B cell (primary cell): ENCODE results near the gene SASH1. TPM values are rescaled to one million over a fixed set of nuclear protein-coding genes. Genes with fewer than 3 reads are reported as not detected.
"Not testable (repeated sequence)": the region's sequence is repeated elsewhere in the genome, so short reads cannot be mapped to it uniquely, and the experiment has no call there.

Source experiments
- ATAC-seq: fragments of 200-7000 bp; cut with Tn5 transposase; one replicate; pipeline ENCODE4 v1.10.0; 2021; ENCODE audit warnings: low read depth, mild to moderate bottlenecking, moderate number of reproducible peaks, moderate library complexity
- CTCF ChIA-PET: fragments of 350-600 bp; sonication (Branson Sonifier 250); formaldehyde crosslinking; loops from one replicate; lab custom pipeline; 2021; ENCODE audit warnings: antibody characterized with exemption, inconsistent platforms; lab: Charles Lee
- POLR2A ChIA-PET: fragments of 350-600 bp; sonication (Branson Sonifier 250); formaldehyde crosslinking; loops from one replicate; lab custom pipeline; 2021; ENCODE audit warnings: antibody characterized with exemption; lab: Charles Lee
- DNase-seq: peaks from one replicate; pipeline ENCODE4 v3.0.0; 2013
- H2AFZ ChIP-seq: 2 replicates; pipeline ENCODE4 v1.6.1; 2012; ENCODE audit warnings: mild to moderate bottlenecking, low read depth, low read length; ENCODE audit not compliant: insufficient read depth, poor library complexity, severe bottlenecking
- H3K27ac ChIP-seq, 2 donors: 1 replicate in 1 of 2; 2 replicates in 1 of 2; pipeline ENCODE4 v1.5.1; 2012 to 2013; ENCODE audit warnings: low read length in 2 of 2, mild to moderate bottlenecking in 2 of 2, moderate library complexity in 1 of 2
- H3K27me3 ChIP-seq, 4 experiments: fragments of 200-600 bp in 1 of 4; sonication (generic) in 1 of 4; replicated peaks in 1 of 4; 1 replicate in 2 of 4; 2 replicates in 2 of 4; pipeline versions ENCODE4 v1.6.1 to v1.7.0; 2013 to 2016; ENCODE audit warnings: low read length in 3 of 4, mild to moderate bottlenecking in 2 of 4, mixed read lengths in 1 of 4, moderate library complexity in 1 of 4; ENCODE audit not compliant: insufficient read depth in 4 of 4, control insufficient read depth in 3 of 4; ENCODE audit errors: control extremely low read depth in 1 of 4
- H3K36me3 ChIP-seq, 2 experiments: replicated peaks in 1 of 2; 1 replicate in 1 of 2; 2 replicates in 1 of 2; pipeline versions ENCODE4 v1.6.1 to v1.7.1; 2013; ENCODE audit warnings: low read length in 1 of 2; ENCODE audit not compliant: insufficient read depth in 2 of 2, control insufficient read depth in 1 of 2; ENCODE audit errors: control extremely low read depth in 1 of 2, extremely low read depth in 1 of 2
- H3K4me1 ChIP-seq, 2 donors: fragments of 200-600 bp in 1 of 2; sonication (generic) in 1 of 2; 1 replicate in 1 of 2; 2 replicates in 1 of 2; pipeline versions ENCODE4 v1.5.1 to v1.6.1; 2013 to 2017; ENCODE audit warnings: low read length in 2 of 2; ENCODE audit not compliant: control insufficient read depth in 2 of 2, insufficient read depth in 2 of 2
- H3K4me2 ChIP-seq: replicated peaks from 2 replicates; pipeline ENCODE3; 2012; ENCODE audit warnings: mild to moderate bottlenecking, low read depth, low read length; ENCODE audit not compliant: poor library complexity, severe bottlenecking
- H3K4me3 ChIP-seq, 5 experiments: fragments of 200-600 bp in 1 of 5; sonication (generic) in 1 of 5; 1 replicate in 3 of 5; 2 replicates in 2 of 5; pipeline versions ENCODE4 v1.5.1 to v1.7.0; 2011 to 2016; ENCODE audit warnings: low read length in 4 of 5, mild to moderate bottlenecking in 4 of 5, low read depth in 2 of 5, control low read depth in 1 of 5, moderate library complexity in 1 of 5; ENCODE audit not compliant: insufficient read depth in 1 of 5; ENCODE audit errors: control extremely low read depth in 1 of 5, extremely low read depth in 1 of 5
- H3K79me2 ChIP-seq: fragments of 200-600 bp; sonication (generic); one replicate; pipeline ENCODE4 v1.6.0; 2016; ENCODE audit warnings: low read length; ENCODE audit not compliant: control insufficient read depth, insufficient read depth
- H3K9ac ChIP-seq: fragments of 200-600 bp; sonication (generic); 2 replicates; pipeline ENCODE4 v1.6.1; 2017; ENCODE audit warnings: mild to moderate bottlenecking, low read length, moderate library complexity
- H3K9me3 ChIP-seq, 3 donors: one replicate each; pipeline versions ENCODE4 v1.6.1 to v1.7.1; 2013; ENCODE audit warnings: low read length in 2 of 3; ENCODE audit not compliant: control insufficient read depth in 2 of 3, insufficient read depth in 1 of 3; ENCODE audit errors: control extremely low read depth in 1 of 3
- H4K20me1 ChIP-seq: 2 replicates; pipeline ENCODE4 v1.6.0; 2012; ENCODE audit warnings: mild to moderate bottlenecking, low read length; ENCODE audit not compliant: insufficient read depth, control insufficient read depth, poor library complexity, severe bottlenecking
- H3K27ac Mint-ChIP-seq: one replicate; pipeline ENCODE4 v1.8.0; 2021; ENCODE audit warnings: mixed read lengths
- H3K27me3 Mint-ChIP-seq: one replicate; pipeline ENCODE4 v1.8.0; 2021; ENCODE audit warnings: mixed read lengths
- H3K4me1 Mint-ChIP-seq: one replicate; pipeline ENCODE4 v1.8.0; 2021; ENCODE audit warnings: mixed read lengths
- H3K4me3 Mint-ChIP-seq: one replicate; pipeline ENCODE4 v1.8.0; 2021; ENCODE audit warnings: mixed read lengths
- H3K9me3 Mint-ChIP-seq: one replicate; pipeline ENCODE4 v1.8.0; 2022; ENCODE audit warnings: mixed read lengths; ENCODE audit not compliant: insufficient read depth
- EZH2 ChIP-seq: IDR thresholded peaks from 2 replicates; pipeline ENCODE4 v1.6.1; 2012; ENCODE audit warnings: borderline replicate concordance, low read depth, mild to moderate bottlenecking, moderate library complexity, low read length; ENCODE audit not compliant: insufficient read depth, poor library complexity, severe bottlenecking
- WGBS: methylation state at CpG from one replicate; pipeline ENCODE4 v1.1.5; 2013; ENCODE audit warnings: missing lambda C conversion rate; ENCODE audit not compliant: insufficient coverage; 5-methylcytosine and 5-hydroxymethylcytosine counted together
- intact Hi-C: fragments of 100-400 bp; cut with micrococcal nuclease; formaldehyde crosslinking; loops from one replicate; pipeline ENCODE4 v1.10.0; 2022
- polyA plus RNA-seq: library from polyadenylated mRNA; depleted of rRNA; stranded (reverse); fragments of >200 nt; gene quantifications from 2 replicates; pipeline ENCODE4 v1.2.3, GENCODE V29; 2012
- total RNA-seq, 2 donors: library from RNA; stranded (reverse); fragments of 120-200 nt in 1 of 2; gene quantifications; 1 replicate in 1 of 2; 2 replicates in 1 of 2; pipeline versions ENCODE4 v1.2.3 to v1.2.4, GENCODE V29; 2013 to 2022
- TF ChIP-seq, protein P1 (sequence below): fragments of 200-600 bp; IDR thresholded peaks from one replicate; pipeline ENCODE4 v1.8.0; 2022; ENCODE audit warnings: antibody characterized with exemption, mild to moderate bottlenecking

Gene SASH1
- total and polyA plus RNA-seq, 2 donors (not counting 1 experiment from before 2014, with no cell fraction given): 0.01 to 0.07 TPM

DNA sequence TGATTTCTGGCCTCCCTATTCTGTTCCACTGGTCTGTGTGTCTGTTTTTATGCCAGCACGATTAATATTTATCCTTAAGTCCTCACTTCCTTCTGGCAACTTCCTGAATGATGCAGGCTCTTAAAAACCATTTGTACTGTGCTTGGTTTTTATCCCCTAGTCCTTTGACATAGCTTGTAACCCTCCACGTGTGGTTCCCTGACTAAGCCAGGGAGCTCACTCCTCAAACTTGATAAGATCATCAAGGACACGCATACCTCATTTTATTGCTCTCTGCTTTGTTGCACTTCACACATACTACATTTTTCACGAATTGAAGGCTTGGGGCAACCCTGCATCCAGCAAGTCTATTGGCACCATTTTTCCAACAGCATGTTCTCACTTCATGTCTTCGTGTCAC is 237.8 kb downstream of the SASH1 start:
- Histone ChIP-seq H3K79me2 (no peaks in the 10 kb centered on the region), H3K4me3 (no peak overlapping the region), H3K9ac (no peak overlapping the region), H3K9me3 (no peaks in the 10 kb centered on the region), H3K27me3 (no peaks in the 10 kb centered on the region), H3K36me3 (no peaks in the 10 kb centered on the region), H3K27ac (no peak overlapping the region), H3K4me2 (no peak overlapping the region), H4K20me1 (no peaks in the 10 kb centered on the region), H2AFZ (no peak overlapping the region), H3K4me1 (peaks cover 0 to 5% of the 10 kb centered on the region in 2 donors)
- Mint-ChIP-seq H3K4me3 (no peak overlapping the region), H3K27ac (no peak overlapping the region), H3K9me3 (peaks cover 5% of the 10 kb centered on the region), H3K27me3 (peaks cover 3% of the 10 kb centered on the region), H3K4me1 (peaks cover 5% of the 10 kb centered on the region)
- DNase-seq: no peak
- no peak for ATAC-seq
- CTCF ChIA-PET: interaction anchor here (0.6 to 0.8 kb wide), 4 partner anchors 68 to 356 kb away, joined by 3 to 4 read pairs (median 4); no protein-coding TSS in a partner anchor
- intact Hi-C loops: no loop called here
- POLR2A ChIA-PET: no interaction called here
- TF ChIP-seq, protein P1, sequence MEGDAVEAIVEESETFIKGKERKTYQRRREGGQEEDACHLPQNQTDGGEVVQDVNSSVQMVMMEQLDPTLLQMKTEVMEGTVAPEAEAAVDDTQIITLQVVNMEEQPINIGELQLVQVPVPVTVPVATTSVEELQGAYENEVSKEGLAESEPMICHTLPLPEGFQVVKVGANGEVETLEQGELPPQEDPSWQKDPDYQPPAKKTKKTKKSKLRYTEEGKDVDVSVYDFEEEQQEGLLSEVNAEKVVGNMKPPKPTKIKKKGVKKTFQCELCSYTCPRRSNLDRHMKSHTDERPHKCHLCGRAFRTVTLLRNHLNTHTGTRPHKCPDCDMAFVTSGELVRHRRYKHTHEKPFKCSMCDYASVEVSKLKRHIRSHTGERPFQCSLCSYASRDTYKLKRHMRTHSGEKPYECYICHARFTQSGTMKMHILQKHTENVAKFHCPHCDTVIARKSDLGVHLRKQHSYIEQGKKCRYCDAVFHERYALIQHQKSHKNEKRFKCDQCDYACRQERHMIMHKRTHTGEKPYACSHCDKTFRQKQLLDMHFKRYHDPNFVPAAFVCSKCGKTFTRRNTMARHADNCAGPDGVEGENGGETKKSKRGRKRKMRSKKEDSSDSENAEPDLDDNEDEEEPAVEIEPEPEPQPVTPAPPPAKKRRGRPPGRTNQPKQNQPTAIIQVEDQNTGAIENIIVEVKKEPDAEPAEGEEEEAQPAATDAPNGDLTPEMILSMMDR: no peak
- no peak for TF ChIP-seq EZH2
- 64% methylated on average over 3 of the region's 5 CpGs for WGBS

DNA sequence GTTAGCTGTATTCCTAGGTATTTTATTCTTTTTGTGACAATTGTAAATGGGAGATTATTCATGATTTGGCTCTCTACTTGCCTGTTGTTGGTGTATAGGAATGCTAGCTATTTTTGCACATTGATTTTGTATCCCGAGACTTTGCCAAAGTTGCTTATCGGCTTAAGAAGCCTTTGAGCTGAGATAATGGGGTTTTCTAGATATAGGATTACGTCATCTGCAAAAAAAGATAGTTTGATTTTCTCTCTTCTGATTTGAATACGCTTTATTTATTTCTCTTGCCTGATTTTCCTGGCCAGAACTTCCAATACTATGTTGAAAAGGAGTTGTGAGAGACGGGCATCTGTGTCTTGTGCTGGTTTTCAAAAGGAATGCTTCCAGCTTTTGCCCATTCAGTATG is 241.0 kb downstream of the SASH1 start:
- no peaks in the 10 kb centered on the region for H3K27me3 ChIP-seq
- no peak overlapping the region for H3K27ac ChIP-seq
- H3K9ac ChIP-seq: no peak overlapping the region
- DNase-seq (no peak), ATAC-seq (no peak)
- intact Hi-C loops: no loop called here
- ChIA-PET CTCF (interaction anchor here (0.5 to 0.7 kb wide), 2 partner anchors 333 to 499 kb away, joined by 3 read pairs; no protein-coding TSS in a partner anchor), POLR2A (no interaction called here)
- H2AFZ ChIP-seq: no peak overlapping the region
- H3K4me3 ChIP-seq: no peak overlapping the region
- peaks cover 0 to 7% (median 0%) of the 10 kb centered on the region in 3 donors for H3K9me3 ChIP-seq
- Mint-ChIP-seq H3K4me3 (no peak overlapping the region), H3K27me3 (peaks cover 6% of the 10 kb centered on the region), H3K9me3 (peaks cover 7% of the 10 kb centered on the region), H3K4me1 (no peaks in the 10 kb centered on the region), H3K27ac (no peak overlapping the region)
- H3K36me3 ChIP-seq: no peaks in the 10 kb centered on the region
- no peaks in the 10 kb centered on the region for H3K79me2 ChIP-seq
- H4K20me1 ChIP-seq: no peaks in the 10 kb centered on the region
- H3K4me1 ChIP-seq: no peaks in the 10 kb centered on the region
- WGBS: 96% methylated on average over 3 of the region's 5 CpGs
- H3K4me2 ChIP-seq: no peak overlapping the region
- TF ChIP-seq EZH2: no peak
- TF ChIP-seq, protein P1: no peak

DNA sequence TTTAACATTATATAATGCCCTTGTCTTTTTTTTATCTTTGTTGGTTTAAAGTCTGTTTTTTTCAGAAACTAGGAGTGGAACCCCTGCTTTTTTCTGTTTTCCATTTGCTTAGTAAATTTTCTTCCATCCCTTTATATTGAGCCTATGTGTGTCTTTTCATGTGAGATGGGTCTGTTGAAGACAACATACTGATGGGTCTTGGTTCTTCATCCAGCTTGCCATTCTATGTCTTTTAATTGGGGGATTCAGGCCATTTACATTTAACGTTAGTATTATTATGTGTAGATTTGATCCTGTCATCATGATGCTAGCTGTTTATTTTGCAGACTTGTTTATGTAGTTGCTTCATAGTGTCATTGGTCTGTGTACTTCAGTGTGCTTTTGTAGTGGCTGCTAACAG is 243.0 kb downstream of the SASH1 start:
- ATAC-seq, H4K20me1 ChIP-seq, DNase-seq, POLR2A ChIA-PET, H3K4me1 ChIP-seq, H3K27me3 Mint-ChIP-seq, H3K4me1 Mint-ChIP-seq, H3K36me3 ChIP-seq, H3K4me3 ChIP-seq, H2AFZ ChIP-seq, H3K27ac ChIP-seq, H3K4me3 Mint-ChIP-seq, H3K9me3 ChIP-seq, intact Hi-C loops, H3K27ac Mint-ChIP-seq, H3K9me3 Mint-ChIP-seq, H3K9ac ChIP-seq, H3K27me3 ChIP-seq, H3K4me2 ChIP-seq, H3K79me2 ChIP-seq, CTCF ChIA-PET: not testable (repeated sequence)
- WGBS: 100% methylated on average over 1 of the region's 1 CpG
